NCI-H128 (cell line): ENCODE results near the gene NID2.

ENCODE experiments used
- DNase-seq: peaks from one replicate; lab custom pipeline; 2025; ENCODE audit not compliant: unreplicated experiment; lab: John Stamatoyannopoulos, UW

The NID2 gene

DNA sequence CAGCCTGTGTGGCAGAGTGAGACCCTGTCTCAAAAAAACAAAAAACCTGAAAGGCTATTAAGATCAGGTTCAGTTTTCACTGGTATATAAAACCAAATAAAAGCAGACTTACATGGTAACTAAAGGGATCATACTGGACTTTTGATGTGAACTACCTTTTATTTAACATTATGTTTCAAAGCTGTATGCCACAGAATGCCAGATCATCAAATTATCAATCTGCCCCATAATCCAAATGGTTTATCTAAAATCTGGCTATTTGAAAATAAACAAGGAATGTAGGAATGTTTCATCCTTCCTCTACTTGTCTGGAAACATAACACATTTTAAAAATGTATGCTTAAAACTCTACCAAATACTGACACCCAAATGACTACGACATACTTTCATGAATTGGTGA lies 14.2 kb downstream of the NID2 start:
- DNase-seq, result no peak

DNA sequence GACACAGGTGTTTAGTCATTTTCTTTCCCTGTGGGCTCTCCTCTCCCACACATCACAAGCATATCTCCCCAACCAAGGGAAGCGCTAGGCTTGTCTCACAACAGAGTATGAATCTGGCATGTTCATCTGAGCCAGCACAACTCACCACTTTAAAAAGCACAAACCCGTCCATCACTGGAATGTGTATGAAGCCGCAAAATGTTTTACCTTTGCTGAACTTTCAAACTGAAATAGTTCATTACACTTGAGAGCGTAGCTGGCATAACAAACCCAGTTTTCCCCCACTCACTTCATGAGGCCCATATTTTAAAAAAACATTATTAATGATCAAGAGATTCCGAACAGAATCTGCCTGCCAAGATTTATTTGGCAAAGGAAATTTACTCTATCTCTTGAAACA lies 15.8 kb downstream of the NID2 start:
- DNase-seq, result no peak

DNA sequence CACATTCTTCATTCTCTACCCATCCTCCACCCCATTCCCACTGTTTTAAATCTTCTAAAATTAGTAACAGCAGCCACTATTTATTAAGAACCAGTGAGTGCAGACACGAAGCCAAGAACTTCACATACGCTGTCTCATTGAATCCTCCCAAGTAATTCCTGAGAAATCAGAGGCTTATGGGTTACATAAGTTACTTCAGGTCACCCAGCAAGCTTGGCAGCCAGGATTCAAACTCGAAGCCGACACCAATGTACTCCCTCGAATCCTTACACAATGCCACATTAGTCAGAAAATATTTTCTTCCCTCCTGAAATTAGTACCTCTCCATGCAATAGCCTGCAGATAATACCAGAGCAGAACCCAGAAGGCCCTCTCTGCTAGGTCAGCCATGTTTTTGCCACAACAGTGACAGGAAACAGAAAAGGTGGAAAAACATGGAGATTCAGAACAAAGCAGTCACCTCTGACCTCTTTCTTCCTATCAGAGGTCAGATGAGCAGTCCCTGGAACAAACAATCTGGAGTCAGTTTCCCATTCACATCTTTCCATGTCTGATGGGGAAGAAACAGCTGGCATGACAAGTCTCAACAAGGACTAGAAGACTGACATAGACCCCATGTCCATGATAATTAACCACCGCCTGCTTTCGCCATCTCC lies 16.4 kb downstream of the NID2 start:
- no peak for DNase-seq

DNA sequence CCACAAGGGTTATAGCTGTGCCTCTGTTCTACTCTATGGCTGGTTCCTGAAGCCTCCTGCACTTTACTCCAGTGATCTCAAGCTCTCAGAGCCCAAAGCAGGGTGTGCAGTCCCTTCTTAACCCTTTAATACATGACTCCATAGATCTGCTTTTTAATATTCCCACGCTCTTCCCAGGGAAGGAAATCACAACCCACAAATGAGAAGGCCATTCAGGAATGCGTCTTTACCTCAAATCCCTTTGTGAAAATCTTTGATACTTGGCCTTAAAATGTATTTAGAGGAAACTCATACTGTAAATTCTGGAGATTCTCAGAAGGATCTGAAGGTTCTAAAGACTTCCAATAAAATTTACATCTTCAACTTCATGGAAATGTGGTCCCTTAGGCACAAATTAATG lies 17.0 kb downstream of the NID2 start:
- no peak for DNase-seq

DNA sequence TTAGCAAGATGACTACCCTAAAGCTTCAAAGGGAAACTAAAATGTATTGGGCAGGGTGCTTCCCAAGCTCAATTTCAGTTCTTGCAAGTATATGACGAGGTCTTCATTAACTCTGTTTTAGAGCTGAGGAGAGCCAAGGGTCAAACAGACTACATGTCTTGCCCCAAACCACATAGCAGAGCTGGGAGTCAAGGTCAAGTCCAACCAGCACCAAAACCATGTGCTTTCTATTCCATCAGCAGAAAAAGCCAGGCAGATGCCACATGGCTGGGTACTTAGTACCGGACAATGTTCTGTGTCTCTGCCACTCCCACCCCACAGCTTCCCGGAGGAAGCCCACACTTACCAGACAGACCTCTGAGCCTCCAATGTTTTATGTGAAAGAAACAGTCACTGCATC lies 17.6 kb downstream of the NID2 start:
- DNase-seq, result no peak

DNA sequence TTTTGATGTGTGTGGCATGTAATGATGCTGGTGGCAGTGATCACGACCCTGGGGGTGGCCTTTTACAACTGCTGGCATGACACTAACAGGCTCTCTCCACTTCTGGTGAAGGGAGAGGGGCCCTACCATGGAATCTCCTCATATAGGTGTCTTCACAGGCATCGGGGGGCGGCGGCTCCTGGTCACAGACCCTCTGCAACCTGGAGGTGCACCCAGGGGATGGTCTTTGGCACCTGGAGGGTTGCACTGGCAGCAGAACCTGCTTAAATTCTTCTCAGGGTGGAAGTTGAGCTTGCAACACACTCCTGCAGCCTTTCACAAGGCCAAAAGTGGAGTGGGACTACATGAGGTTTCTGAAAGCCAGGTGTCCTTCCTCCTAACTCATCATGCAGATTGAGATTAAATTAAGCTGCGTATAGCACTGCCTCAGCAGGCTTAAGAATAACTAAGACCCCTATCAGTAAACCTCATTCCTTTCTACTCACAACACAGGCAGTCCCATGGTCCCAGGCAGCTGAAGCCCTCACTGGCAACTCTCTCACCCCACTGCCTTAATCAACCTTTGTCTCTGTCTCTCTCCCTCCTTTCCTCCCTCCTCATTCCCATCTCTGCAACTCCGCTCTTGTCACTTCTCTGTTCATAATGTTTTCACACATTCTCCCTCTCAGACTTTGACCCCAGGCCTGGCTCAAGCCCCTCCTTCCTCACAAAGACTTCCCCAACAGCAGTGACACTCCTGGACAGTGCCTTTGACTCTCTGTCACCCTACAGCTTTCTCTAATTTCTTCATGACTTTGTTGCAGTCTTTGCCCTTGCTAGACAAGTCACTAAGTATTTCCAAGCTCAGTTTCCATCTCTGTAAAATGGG lies 18.9 kb downstream of the NID2 start:
- DNase-seq, result no peak

DNA sequence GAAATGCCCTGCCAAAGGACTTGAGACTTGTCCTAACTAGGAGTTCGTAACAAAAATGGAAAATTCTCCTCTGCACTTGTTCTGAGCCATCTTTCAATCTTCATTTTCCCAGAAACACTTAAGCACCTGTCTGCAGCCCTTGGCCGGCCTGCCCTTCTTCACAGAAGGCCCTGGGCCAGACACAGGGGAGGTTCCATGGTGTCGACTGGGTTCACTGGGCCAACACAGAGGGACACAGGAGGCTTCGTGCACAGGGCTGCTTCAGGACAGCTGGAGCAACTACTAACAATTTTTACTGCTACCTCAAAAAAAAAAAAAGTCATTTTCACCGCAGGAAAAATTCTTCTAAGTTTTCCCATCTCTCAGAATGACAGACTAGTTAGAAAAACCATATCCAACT lies 19.6 kb downstream of the NID2 start:
- no peak for DNase-seq

DNA sequence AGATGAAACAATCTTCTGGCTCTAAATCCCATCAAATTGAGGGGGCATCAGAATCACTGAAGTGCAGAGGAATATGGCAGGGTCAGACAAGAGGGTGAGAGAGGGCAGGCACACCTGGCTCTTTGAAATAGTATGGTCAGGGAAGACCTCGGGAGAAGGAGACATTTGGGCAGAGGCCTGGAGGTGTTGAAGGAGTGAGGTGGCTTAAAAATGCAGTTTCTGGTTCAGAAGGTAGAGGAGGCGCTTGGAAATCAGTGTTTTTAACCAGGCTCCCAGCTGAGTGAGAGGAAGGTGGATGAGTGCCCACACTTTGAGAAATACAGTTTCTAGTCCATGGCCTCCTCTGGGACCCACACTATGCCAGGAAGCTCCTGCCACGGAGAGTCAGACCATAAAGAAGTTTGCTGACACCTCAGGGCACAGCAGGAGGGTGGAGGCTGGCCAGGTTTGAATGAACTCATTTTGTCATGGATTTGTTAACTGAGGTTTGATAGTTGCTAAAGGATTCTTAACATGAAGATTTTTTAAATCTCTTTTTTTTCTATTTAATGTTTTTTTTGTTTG lies 20.1 kb downstream of the NID2 start:
- no peak for DNase-seq

DNA sequence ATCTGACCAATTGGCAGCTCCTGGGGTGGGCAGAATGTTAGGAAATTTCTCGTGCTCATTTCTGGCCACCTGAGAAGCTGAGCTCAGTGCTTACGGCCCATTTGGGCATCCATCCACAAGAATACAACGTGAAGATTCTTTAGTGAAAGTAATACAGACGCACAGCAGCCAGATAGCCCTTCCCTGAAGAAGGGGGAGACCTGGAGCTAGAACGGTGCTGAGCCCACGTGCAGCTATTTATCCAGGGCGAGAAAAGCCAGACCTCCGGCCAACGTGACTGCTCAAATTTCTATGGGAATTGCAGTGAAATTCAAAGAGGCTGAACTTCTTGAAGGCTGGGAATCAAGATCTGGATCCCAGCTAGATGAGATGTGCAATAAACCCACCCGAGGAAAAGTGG lies 20.7 kb downstream of the NID2 start:
- no peak for DNase-seq

DNA sequence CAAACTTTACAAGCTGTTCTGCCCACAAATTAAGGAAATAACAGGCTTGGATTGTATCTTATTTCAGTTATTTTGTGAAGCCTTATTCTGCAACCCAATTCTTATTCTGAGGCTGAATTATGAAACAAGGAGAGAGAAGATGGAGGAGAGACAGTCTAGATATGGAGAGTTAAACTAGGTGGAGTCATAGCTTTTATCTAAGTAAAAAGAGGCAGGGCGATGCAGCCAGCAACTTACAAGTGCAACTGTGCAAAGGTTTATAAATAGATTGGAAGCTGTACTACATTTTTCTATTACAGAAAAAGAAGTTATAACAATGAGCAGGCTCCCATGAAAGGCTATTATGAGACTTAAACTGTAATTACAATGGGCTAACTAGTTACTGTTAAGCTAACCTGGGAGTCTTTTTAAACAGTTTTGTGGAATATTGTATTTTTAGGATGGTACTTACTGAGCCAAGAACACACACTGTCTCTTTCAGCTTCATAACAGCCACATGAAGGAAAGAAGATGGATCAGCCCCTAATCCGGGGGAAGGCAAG lies 22.4 kb downstream of the NID2 start:
- DNase-seq, result no peak

DNA sequence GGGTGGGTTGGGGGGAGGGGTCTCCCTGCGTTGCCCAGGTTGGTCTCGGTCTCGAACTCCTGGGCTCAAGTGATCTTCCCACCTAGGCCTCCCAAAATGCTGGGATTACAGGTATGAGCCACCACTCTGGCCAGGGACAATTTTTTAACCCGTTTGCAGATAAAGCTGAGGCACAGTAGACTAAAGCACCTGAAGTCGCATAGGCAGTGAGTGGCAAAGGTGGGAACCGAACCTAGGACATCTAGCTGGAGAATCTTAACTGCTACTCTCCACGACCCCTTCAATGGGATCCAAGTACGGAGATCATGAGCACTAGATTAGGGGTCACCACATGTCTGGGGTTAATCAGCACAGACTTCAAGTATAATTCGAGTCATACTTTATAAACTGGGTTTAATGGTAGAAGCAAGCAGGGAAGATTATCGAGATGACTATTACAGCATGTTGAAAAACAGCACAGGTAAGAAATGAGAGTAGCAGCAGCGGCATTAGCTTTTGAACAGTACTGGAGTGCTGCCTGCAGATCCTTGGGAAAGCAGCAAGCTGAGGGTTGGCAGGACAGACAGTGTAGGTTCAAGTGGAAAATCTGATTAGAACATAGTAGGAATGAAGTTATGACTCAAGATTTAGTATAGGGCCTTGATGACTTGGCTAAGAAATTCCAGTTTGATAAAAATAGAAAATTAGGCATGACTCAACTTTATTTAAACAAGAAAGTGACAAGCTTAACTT lies 23.9 kb downstream of the NID2 start:
- DNase-seq, result no peak

DNA sequence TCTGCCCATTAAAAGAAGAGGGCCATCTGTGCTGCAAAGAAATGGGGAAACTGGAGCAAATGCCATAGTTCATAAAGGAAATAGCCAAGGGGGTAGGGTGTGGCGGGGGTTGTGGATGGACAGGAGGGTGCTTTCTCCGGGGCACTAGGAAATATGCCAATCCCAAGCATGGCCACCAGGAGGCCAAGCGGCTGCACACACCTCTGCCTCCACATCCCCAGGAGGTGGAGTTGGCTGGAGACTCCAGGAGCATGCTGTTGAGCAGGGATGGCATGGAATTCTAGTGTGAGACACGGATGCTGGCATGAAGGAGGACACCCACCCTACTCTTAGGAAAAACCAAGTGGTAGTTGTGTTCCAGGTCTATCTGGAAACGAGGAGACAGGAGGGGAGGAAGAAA lies 25.2 kb downstream of the NID2 start:
- no peak for DNase-seq

DNA sequence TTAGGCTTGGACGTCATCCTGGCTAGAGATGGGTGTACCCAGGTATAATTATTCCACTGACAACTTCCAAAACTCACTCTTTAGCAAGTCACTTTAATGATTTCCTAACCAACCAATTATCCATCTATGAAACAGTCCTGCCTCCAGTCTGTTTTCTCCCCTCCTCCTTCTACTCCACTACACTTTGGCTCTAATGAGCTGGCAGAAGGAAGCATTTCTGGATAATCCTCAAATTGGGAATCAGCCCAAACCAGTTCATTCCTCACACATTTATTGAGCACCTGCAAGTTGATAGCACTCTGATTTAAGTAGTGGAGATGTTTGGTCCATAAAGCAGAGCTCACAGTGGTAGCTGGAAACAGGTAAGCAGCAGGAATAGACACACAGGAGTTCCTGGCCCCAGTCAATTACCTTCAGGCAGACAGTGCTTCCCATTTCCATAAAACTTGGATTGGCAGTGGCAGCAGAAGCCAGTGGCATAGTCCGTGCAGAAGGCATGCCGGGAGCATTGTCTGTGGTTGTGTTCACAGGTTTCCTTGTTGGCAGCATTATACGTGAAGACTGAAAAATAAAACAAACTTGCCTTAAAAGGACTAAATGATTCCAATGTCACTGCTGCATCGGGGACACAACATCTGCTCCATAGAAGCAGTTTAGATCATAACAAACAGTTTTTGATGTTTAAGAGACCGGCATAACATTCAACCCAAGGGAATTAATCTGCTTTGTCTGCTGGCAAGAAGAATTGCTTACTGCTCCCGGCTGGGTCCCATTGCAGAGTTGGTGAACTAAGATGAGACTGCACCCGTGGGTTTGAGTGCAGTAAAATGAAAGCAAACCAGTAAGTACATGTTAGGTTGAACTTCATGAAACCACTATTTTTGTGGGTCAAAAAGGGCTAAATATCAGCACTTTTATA lies 26.2 kb downstream of the NID2 start:
- DNase-seq, result no peak

DNA sequence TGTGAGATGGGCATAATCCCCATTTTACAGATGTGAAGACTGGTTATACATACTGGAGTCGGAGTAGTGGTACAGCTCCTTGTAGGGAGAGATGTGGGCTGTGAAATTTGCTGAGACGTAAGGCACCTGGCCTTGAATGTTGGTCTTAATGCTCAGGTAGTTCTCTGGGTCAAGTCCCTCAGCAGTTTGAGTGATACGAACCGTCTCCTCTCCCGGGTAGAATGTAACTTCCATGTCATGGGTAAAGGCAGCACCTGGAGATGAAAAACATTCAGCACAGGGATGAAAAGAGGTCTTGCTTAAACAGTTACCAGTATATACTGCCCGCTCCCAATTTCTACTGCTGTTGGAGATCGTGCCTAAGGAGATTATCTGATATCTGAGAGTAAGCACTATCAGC lies 28.3 kb downstream of the NID2 start:
- no peak for DNase-seq

DNA sequence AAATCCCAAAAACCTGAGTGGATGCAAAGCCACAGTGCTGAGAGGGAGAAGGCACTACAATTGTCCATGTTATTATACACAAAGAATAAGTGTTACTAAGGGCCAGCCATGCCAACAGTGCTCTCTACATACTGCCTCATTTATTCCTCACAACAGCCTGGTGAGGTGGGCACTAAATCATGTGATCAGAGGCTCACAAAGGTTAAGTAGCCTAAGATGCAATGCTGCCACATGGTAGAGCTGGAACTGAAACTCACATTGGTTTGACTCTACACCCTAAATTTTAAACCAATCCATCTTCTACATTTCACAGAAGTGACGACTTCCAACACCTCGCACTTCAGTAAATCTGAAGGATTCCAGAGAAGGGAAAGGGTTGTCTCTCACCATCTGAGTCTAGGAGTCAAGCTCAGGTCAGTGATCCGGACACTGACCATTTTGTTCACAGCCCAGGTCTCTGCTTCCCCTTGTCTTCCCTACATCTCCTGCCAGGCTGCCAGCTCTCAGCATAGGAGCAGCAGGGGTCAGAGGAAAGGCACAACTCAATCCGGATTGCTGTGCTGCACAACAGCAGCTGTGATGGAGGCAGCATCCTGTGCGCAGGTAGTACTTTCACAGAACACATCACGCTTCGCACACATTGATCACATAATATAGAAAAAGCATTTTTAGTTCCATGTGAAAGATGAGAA lies 29.6 kb downstream of the NID2 start:
- DNase-seq, result no peak

DNA sequence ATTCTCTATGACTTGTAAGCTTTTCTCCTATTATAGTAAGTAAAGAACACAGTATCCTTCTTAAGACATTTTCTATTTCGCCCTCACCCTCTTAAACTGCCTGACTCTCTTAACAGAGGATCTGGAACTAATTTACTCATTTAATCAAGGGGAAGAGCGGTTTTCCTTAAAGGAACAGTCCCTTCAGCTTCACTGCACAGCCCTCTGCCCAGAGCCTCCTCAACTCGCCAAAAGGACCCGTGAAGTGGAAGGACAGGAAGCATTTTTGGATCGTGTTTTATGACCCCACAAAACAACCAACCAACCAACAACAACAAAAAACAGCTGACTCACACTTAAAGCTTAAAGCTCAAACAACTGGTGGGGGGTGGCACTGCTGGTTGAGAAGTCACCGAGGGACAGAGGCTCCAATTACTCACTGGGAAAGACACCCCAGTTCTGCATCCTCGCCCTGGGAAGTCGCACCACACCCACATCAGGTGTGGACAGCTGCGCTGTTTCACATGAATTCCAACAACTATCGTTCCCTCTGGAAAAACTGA lies 35.7 kb downstream of the NID2 start:
- no peak for DNase-seq

DNA sequence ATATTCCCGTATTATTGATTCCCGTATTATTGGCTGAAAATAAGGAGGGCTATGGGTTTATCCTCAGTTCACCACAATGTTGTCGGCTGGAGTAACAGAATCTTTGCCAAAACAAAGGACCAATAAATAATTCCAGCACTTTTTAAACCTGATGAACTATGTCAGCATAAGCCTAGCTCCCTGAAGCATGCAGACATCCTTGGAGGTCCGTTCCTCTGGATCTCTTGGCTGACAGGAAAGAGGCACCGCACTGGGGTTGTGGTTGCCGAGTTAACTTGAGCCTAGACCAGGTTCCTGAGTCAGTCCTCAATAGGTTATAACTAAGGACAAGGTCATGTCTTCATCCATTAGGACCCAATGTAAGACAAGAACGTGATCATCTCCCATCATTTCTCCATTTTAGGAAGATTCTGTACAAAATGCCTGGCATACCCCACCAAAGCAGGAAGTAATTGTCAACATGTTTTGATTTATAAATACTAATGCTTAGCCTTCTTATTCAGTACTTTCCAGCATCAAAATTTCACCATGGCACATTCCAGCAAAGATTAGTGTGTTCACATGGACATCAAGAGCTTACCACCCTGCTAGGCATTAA lies 36.6 kb downstream of the NID2 start:
- DNase-seq, result no peak

DNA sequence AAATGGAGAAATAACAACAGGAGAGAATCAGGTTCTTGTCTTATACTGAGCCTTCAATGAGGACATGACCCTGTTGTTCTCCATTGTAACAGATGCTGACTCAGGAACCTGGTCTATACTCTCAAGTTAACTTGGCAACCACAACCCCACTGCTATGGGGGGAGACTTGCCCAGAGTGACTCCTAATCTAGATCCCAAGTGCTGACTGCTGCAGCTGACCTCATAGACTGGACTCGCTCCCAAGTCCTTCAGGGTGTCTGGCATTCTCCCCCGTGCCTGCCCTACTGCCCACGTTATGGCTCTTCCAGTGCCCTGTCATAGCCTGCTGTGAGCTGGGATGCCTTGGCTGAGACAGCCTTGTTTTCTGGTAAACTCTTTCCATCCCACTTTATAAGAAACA lies 37.1 kb downstream of the NID2 start:
- DNase-seq, result no peak

DNA sequence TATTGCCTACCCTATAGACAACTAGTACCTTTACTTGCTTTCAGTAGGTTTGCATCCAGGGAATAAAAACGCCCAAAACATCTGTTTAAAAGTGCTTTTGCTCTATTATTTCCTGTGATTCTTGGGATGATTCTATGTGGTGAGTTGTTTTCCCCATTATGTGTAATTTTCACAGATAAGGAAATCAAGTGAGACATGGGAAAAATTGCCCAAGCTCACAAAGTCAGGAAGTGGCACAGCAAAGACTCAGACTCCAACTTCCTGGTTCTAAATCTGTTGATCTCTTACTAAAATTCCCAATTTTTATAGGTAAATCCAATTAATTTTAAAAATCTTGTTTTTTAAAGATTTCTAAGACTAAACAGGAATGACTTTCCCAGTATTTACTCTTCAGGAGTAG lies 39.0 kb downstream of the NID2 start:
- no peak for DNase-seq
